Right cardiac atrium (tissue), 5 donors: ENCODE results near the gene ANKRD9. TPM values are rescaled to one million over a fixed set of nuclear protein-coding genes. Genes with fewer than 3 reads are reported as not detected.

ENCODE experiments used
- ATAC-seq, 2 donors: fragments of 200-7000 bp; cut with Tn5 transposase; one replicate each; pipeline versions ENCODE4 v1.8.0 to v1.9.1; 2020; ENCODE audit warnings: moderate library complexity in 2 of 2, mild to moderate bottlenecking in 1 of 2
- DNase-seq, 3 donors: peaks; one replicate each; pipeline ENCODE4 v3.0.0-alpha.2; 2020
- H3K27ac ChIP-seq: one replicate; pipeline ENCODE4 v1.5.1; 2013; ENCODE audit warnings: mild to moderate bottlenecking, low read length, control low read depth, moderate library complexity
- H3K27me3 ChIP-seq: one replicate; pipeline ENCODE4 v1.6.1; 2013; ENCODE audit not compliant: control insufficient read depth, insufficient read depth
- H3K4me1 ChIP-seq: one replicate; pipeline ENCODE4 v1.6.1; 2013; ENCODE audit warnings: low read length; ENCODE audit not compliant: control insufficient read depth, insufficient read depth
- H3K4me3 ChIP-seq: one replicate; pipeline ENCODE4 v1.5.1; 2013; ENCODE audit warnings: low read length, control low read depth
- H3K9me3 ChIP-seq: one replicate; pipeline ENCODE4 v1.6.1; 2013; ENCODE audit warnings: low read length; ENCODE audit not compliant: control insufficient read depth
- WGBS: extraction: QIAGEN DNeasy Blood & Tissue Kit; methylation state at CpG from one replicate; pipeline ENCODE4 v1.1.7; 2013; 5-methylcytosine and 5-hydroxymethylcytosine counted together
- intact Hi-C, 4 donors: fragments of 100-400 bp; cut with DNase I; formaldehyde crosslinking; loops; one replicate each; pipeline versions ENCODE4 v1.11.0 to v1.14.0; 2022 to 2023
- polyA plus RNA-seq: library from polyadenylated mRNA; stranded (reverse); fragments of 200-250 nt; gene quantifications from one replicate; pipeline ENCODE4 v1.2.3, GENCODE V29; 2013
- total RNA-seq, 4 donors: library from RNA; stranded (reverse); fragmentation: NEBNext Ultra II Directional; extraction: Animal tissue kit (Norgen Biotek cat#: 25700); gene quantifications; one replicate each; pipeline ENCODE4 v1.2.1, GENCODE V29; 2021
- donor health status: healthy with polysubstance abuse.
- donor health status: DM: no; HTN: yes; CAD: no.
- donor health status: DM: no; HTN: no; CAD: no.
- donor health status: DM: no; HTN: yes; CAD: no; lungs with severe emphysema.
- donor health status: DM: yes; HTN: yes; CAD: no.

Gene ANKRD9
- total and polyA plus RNA-seq, 5 donors: 43.1 to 134 (median 118) TPM

- Histone ChIP-seq H3K27me3 (no peaks in the 10 kb centered on the region), H3K4me3 (no peak overlapping the region), H3K27ac (no peak overlapping the region), H3K4me1 (peaks cover 4% of the 10 kb centered on the region), H3K9me3 (no peaks in the 10 kb centered on the region)
- no peak for ATAC-seq
- DNase-seq: no peak
- WGBS: 80% methylated on average over 5 of the region's 5 CpGs
- intact Hi-C loops: no loop called here
Measured at GRCh38 chr14:102484316-102484715, 25.3 kb downstream of the ANKRD9 start.

- Histone ChIP-seq H3K9me3 (no peaks in the 10 kb centered on the region), H3K4me3 (no peak overlapping the region), H3K4me1 (peaks cover 4% of the 10 kb centered on the region), H3K27me3 (no peaks in the 10 kb centered on the region), H3K27ac (no peak overlapping the region)
- DNase-seq: no peak
- ATAC-seq: no peak
- WGBS: 90% methylated on average over 8 of the region's 8 CpGs
- intact Hi-C loops: no loop called here
Measured at GRCh38 chr14:102481791-102482238, 27.8 kb downstream of the ANKRD9 start.

- H3K4me3 ChIP-seq: no peak overlapping the region
Measured at GRCh38 chr14:102481371-102481770, 28.2 kb downstream of the ANKRD9 start.

GRCh38 chr14:102479777-102480176 is 29.8 kb downstream of the ANKRD9 start:
- peak; percentile 51 to 53 for ATAC-seq
- WGBS: 43% methylated on average over 7 of the region's 7 CpGs
- intact Hi-C loops: no loop called here

More at GRCh38 chr14:102481371-102481770, 28.2 kb downstream of the ANKRD9 start:
- peaks cover 4% of the 10 kb centered on the region for H3K4me1 ChIP-seq
- no peaks in the 10 kb centered on the region for H3K9me3 ChIP-seq
- intact Hi-C loops: no loop called here
- no peaks in the 10 kb centered on the region for H3K27me3 ChIP-seq
- ATAC-seq (no peak), DNase-seq (no peak)
- 96% methylated on average over 4 of the region's 4 CpGs for WGBS
- H3K27ac ChIP-seq: no peak overlapping the region

GRCh38 chr14:102479107-102479506 is 30.5 kb downstream of the ANKRD9 start:
- Histone ChIP-seq H3K9me3 (no peaks in the 10 kb centered on the region), H3K4me3 (no peak overlapping the region), H3K27me3 (no peaks in the 10 kb centered on the region), H3K27ac (no peak overlapping the region), H3K4me1 (peaks cover 11% of the 10 kb centered on the region)
- no peak for DNase-seq
- WGBS: 93% methylated on average over 2 of the region's 2 CpGs
- no peak for ATAC-seq
- intact Hi-C loops: no loop called here

More at GRCh38 chr14:102479777-102480176, 29.8 kb downstream of the ANKRD9 start:
- Histone ChIP-seq H3K27ac (peak overlapping the region; percentile 63), H3K27me3 (no peaks in the 10 kb centered on the region), H3K4me3 (no peak overlapping the region), H3K4me1 (peaks cover 9% of the 10 kb centered on the region), H3K9me3 (no peaks in the 10 kb centered on the region)
- peak; percentile 51 to 82 (median 76) for DNase-seq

- 44% methylated on average over 5 of the region's 5 CpGs for WGBS
- Histone ChIP-seq H3K4me1 (peaks cover 11% of the 10 kb centered on the region), H3K27me3 (no peaks in the 10 kb centered on the region), H3K27ac (peak overlapping the region; percentile 50), H3K4me3 (no peak overlapping the region), H3K9me3 (no peaks in the 10 kb centered on the region)
- intact Hi-C loops: no loop called here
- DNase-seq (peak; percentile 89 to 95 (median 93)), ATAC-seq (peak; percentile 93)
Measured at GRCh38 chr14:102474934-102475333, 34.6 kb downstream of the ANKRD9 start.

GRCh38 chr14:102473559-102473958 is 36.0 kb downstream of the ANKRD9 start:
- intact Hi-C loops: no loop called here
- H3K27ac ChIP-seq: no peak overlapping the region
- no peak overlapping the region for H3K4me3 ChIP-seq
- peaks cover 7% of the 10 kb centered on the region for H3K4me1 ChIP-seq
- H3K27me3 ChIP-seq: no peaks in the 10 kb centered on the region
- DNase-seq: no peak
- ATAC-seq: no peak
- H3K9me3 ChIP-seq: no peaks in the 10 kb centered on the region
- WGBS: 97% methylated on average over 2 of the region's 2 CpGs

- no peaks in the 10 kb centered on the region for H3K9me3 ChIP-seq
- no peak overlapping the region for H3K27ac ChIP-seq
- peaks cover 7% of the 10 kb centered on the region for H3K4me1 ChIP-seq
- no peak for ATAC-seq
- intact Hi-C loops: no loop called here
- WGBS: 86% methylated on average over 9 of the region's 9 CpGs
- no peak overlapping the region for H3K4me3 ChIP-seq
- no peak for DNase-seq
- H3K27me3 ChIP-seq: no peaks in the 10 kb centered on the region
Measured at GRCh38 chr14:102472791-102473150, 36.8 kb downstream of the ANKRD9 start.

GRCh38 chr14:102471921-102472790 is 37.4 kb downstream of the ANKRD9 start:
- H3K9me3 ChIP-seq: no peaks in the 10 kb centered on the region
- no peak for DNase-seq
- ATAC-seq: no peak
- no peak overlapping the region for H3K27ac ChIP-seq
- H3K4me1 ChIP-seq: peaks cover 7% of the 10 kb centered on the region
- no peaks in the 10 kb centered on the region for H3K27me3 ChIP-seq
- WGBS: 87% methylated on average over 8 of the region's 8 CpGs
- H3K4me3 ChIP-seq: no peak overlapping the region
- intact Hi-C loops: no loop called here

- 98% methylated on average over 1 of the region's 1 CpG for WGBS
- H3K27ac ChIP-seq: no peak overlapping the region
Measured at GRCh38 chr14:102469261-102469660, 40.3 kb downstream of the ANKRD9 start.

GRCh38 chr14:102464846-102465341 is 44.7 kb downstream of the ANKRD9 start:
- no peak for DNase-seq
- no peaks in the 10 kb centered on the region for H3K27me3 ChIP-seq
- WGBS: 93% methylated on average over 6 of the region's 6 CpGs
- H3K4me1 ChIP-seq: no peaks in the 10 kb centered on the region
- intact Hi-C loops: no loop called here
- H3K27ac ChIP-seq: no peak overlapping the region
- ATAC-seq: no peak
- H3K9me3 ChIP-seq: no peaks in the 10 kb centered on the region
- no peak overlapping the region for H3K4me3 ChIP-seq

More at GRCh38 chr14:102469261-102469660, 40.3 kb downstream of the ANKRD9 start:
- intact Hi-C loops: no loop called here
- ATAC-seq (no peak), DNase-seq (no peak)
- H3K9me3 ChIP-seq: no peaks in the 10 kb centered on the region
- H3K27me3 ChIP-seq: no peaks in the 10 kb centered on the region
- H3K4me1 ChIP-seq: no peaks in the 10 kb centered on the region
- no peak overlapping the region for H3K4me3 ChIP-seq
